ENCODE data around the gene MAGEF1.

Gene MAGEF1

DNA sequence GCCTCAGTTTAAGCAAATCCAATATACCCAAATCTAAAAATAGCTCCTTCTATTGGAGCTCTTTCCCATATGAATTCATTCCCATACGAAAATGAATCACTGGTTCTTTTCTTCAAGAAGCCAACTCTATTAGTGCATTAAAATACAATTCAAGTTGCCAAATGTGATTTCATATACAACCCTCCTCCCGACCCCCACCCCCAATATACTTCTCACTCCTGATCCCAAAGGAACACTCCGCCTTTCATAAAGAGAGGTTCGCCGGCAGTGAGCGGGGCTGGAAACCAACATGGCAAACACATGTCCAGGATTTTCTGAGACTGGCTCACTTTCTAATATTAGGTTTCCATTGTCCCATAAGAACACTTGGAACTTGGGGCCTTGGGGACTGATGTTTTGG is 48.5 kb downstream of the MAGEF1 start:
- no peak for TF ChIP-seq TAF1 (IDR thresholded peaks at IDR 0.05; ENCODE audit: borderline replicate concordance, insufficient read depth, low read length)
- TF ChIP-seq, protein P1, sequence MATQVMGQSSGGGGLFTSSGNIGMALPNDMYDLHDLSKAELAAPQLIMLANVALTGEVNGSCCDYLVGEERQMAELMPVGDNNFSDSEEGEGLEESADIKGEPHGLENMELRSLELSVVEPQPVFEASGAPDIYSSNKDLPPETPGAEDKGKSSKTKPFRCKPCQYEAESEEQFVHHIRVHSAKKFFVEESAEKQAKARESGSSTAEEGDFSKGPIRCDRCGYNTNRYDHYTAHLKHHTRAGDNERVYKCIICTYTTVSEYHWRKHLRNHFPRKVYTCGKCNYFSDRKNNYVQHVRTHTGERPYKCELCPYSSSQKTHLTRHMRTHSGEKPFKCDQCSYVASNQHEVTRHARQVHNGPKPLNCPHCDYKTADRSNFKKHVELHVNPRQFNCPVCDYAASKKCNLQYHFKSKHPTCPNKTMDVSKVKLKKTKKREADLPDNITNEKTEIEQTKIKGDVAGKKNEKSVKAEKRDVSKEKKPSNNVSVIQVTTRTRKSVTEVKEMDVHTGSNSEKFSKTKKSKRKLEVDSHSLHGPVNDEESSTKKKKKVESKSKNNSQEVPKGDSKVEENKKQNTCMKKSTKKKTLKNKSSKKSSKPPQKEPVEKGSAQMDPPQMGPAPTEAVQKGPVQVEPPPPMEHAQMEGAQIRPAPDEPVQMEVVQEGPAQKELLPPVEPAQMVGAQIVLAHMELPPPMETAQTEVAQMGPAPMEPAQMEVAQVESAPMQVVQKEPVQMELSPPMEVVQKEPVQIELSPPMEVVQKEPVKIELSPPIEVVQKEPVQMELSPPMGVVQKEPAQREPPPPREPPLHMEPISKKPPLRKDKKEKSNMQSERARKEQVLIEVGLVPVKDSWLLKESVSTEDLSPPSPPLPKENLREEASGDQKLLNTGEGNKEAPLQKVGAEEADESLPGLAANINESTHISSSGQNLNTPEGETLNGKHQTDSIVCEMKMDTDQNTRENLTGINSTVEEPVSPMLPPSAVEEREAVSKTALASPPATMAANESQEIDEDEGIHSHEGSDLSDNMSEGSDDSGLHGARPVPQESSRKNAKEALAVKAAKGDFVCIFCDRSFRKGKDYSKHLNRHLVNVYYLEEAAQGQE (IDR thresholded peaks at IDR 0.05; ENCODE audit: insufficient read depth in 1 of 2, low read depth in 2 of 2, low read length in 2 of 2) = no peak
- no peak for TF ChIP-seq SIN3A (IDR thresholded peaks at IDR 0.05; ENCODE audit: borderline replicate concordance, insufficient read depth, low read length)
- TF ChIP-seq POLR2AphosphoS5 (IDR thresholded peaks at IDR 0.05; ENCODE audit: low read depth, low read length) = no peak
- no peak for TF ChIP-seq FOXP2 (optimal IDR thresholded peaks at IDR 0.05; ENCODE audit: borderline replicate concordance, extremely low read depth, extremely low read length, insufficient read depth)

DNA sequence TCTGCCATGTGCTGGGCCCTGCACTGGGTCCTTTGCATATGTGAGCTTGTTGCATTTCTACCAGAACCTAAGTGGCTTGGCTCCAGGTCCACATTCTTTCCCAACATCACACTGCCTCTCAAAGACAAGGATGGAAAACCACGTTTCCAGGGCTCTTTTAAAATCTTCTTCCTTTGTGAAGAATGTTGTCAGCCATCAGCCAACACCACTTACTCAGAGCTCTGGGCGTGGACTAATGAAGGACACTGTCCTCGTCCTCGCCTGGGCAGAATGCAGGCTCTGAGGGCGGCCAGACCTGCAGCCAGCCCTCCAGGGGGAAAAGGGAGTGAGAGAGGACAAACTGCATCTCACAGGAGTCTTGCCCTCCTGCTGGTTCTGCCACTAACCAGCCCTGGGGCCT is 49.7 kb downstream of the MAGEF1 start:
- TF ChIP-seq SIN3A (IDR thresholded peaks at IDR 0.05; ENCODE audit: borderline replicate concordance, insufficient read depth, low read length) (no peak), TAF1 (IDR thresholded peaks at IDR 0.05; ENCODE audit: borderline replicate concordance, insufficient read depth, low read length) (no peak)

DNA sequence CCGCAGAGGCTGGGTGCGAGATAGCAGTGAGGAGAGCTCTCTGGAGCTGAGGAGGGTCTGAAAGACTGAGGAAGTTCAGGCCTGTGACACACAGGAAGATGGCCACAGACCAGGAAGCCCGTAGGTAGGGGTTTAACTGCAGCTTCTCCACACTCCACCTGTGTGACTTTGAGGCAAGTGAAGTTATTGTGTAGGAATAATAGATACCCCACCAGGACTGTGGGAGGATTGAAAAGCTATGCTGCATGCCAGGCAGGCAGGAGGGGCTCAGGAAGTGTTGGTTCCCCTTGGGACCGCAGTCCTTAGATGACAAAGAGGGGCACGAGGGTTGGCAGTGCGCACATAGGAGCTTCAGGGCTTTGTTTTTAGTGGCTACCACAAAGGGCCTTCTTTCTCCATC is 50.9 kb downstream of the MAGEF1 start:
- no peak for TF ChIP-seq SIN3A (IDR thresholded peaks at IDR 0.05; ENCODE audit: borderline replicate concordance, insufficient read depth, low read length)
- no peak for TF ChIP-seq TAF1 (IDR thresholded peaks at IDR 0.05; ENCODE audit: borderline replicate concordance, insufficient read depth, low read length)
- TF ChIP-seq POLR2AphosphoS5 (IDR thresholded peaks at IDR 0.05; ENCODE audit: low read depth, low read length) = no peak
- TF ChIP-seq FOXP2 (optimal IDR thresholded peaks at IDR 0.05; ENCODE audit: borderline replicate concordance, extremely low read depth, extremely low read length, insufficient read depth) = no peak
- TF ChIP-seq, protein P1 (IDR thresholded peaks at IDR 0.05; ENCODE audit: insufficient read depth in 1 of 2, low read depth in 2 of 2, low read length in 2 of 2) = no peak
